GM12878 (cell line): Measurements from ENCODE around the gene URB1. TPM values are rescaled to one million over a fixed set of nuclear protein-coding genes. Genes with fewer than 3 reads are reported as not detected.

ENCODE experiments used
- ATAC-seq: fragments of 200-7000 bp; cut with Tn5 transposase; 3 replicates; pipeline ENCODE4 v1.9.1; 2020; ENCODE audit warnings: mild to moderate bottlenecking, moderate library complexity
- BruUV-seq: library from RNA; stranded (reverse); fragments of 400-500 nt; replicated peaks from 2 replicates; lab custom pipeline; 2021; lab: Mats Ljungman, UMichigan
- CTCF ChIA-PET: fragments of 300-600 bp; sonication (Branson Sonifier 250); formaldehyde crosslinking; extraction: SDS; loops from one replicate; lab custom pipeline; 2021; ENCODE audit warnings: inconsistent platforms; lab: Yijun Ruan, JAX
- POLR2A ChIA-PET: fragments of 350-600 bp; formaldehyde crosslinking; extraction: SDS; loops from one replicate; lab custom pipeline; 2021; ENCODE audit warnings: inconsistent platforms; lab: Charles Lee
- RAD21 ChIA-PET: fragments of 300-600 bp; sonication (Branson Sonifier 250); formaldehyde crosslinking; loops from one replicate; lab custom pipeline; 2023; ENCODE audit warnings: antibody characterized with exemption; ENCODE audit not compliant: unreplicated experiment; lab: Charles Lee
- SMC1A ChIA-PET: fragments of 300-600 bp; sonication (Branson Sonifier 250); formaldehyde crosslinking; loops from one replicate; lab custom pipeline; 2023; ENCODE audit not compliant: unreplicated experiment, uncharacterized antibody; lab: Charles Lee
- DNase-seq: peaks from one replicate; pipeline ENCODE4 v3.0.0-alpha.2; 2011; ENCODE audit warnings: low read depth, low spot score
- FAIRE-seq: peaks from 3 replicates; lab custom pipeline; 2011; peaks lifted over from hg19 to GRCh38; lab: Jason Lieb, UNC
- H2AFZ ChIP-seq: 2 replicates; pipeline ENCODE4 v1.6.0; 2011; ENCODE audit warnings: low read depth, low read length, control low read depth; ENCODE audit not compliant: control insufficient read depth
- H3K27ac ChIP-seq: 2 replicates; pipeline ENCODE4 v1.5.1; 2011; ENCODE audit warnings: control low read depth; ENCODE audit not compliant: control insufficient read depth, insufficient read depth
- H3K27me3 ChIP-seq, 2 experiments: replicated peaks in 1 of 2; 2 replicates each; pipeline versions ENCODE4 v1.6.0 to v1.6.1; 2011; ENCODE audit warnings: low read length in 1 of 2; ENCODE audit not compliant: control insufficient read depth in 2 of 2, insufficient read depth in 2 of 2
- H3K36me3 ChIP-seq, 2 experiments: 2 replicates each; pipeline ENCODE4 v1.5.1; 2011; ENCODE audit warnings: low read length in 1 of 2; ENCODE audit not compliant: control insufficient read depth in 2 of 2, insufficient read depth in 2 of 2
- H3K4me1 ChIP-seq: 2 replicates; pipeline ENCODE4 v1.6.1; 2011; ENCODE audit warnings: mild to moderate bottlenecking, low read length, moderate library complexity, mixed read lengths; ENCODE audit not compliant: control insufficient read depth, insufficient read depth
- H3K4me2 ChIP-seq: 2 replicates; pipeline ENCODE4 v1.6.0; 2011; ENCODE audit warnings: control low read depth; ENCODE audit not compliant: control insufficient read depth, insufficient read depth
- H3K4me3 ChIP-seq: fragments of 200-600 bp; sonication (generic); 2 replicates; pipeline ENCODE4 v1.5.1; 2016
- H3K79me2 ChIP-seq: 2 replicates; pipeline ENCODE4 v1.6.0; 2011; ENCODE audit warnings: low read length; ENCODE audit not compliant: control insufficient read depth, insufficient read depth
- H3K9ac ChIP-seq: 2 replicates; pipeline ENCODE4 v1.8.0; 2011; ENCODE audit warnings: low read length, control low read depth, mixed read lengths; ENCODE audit not compliant: control insufficient read depth, insufficient read depth
- H3K9me3 ChIP-seq: replicated peaks from 3 replicates; pipeline ENCODE4 v1.5.1; 2011; ENCODE audit warnings: mild to moderate bottlenecking, low read length; ENCODE audit not compliant: control insufficient read depth, insufficient read depth
- H4K20me1 ChIP-seq: 2 replicates; pipeline ENCODE4 v1.6.0; 2011; ENCODE audit not compliant: control insufficient read depth, insufficient read depth
- CHD1 ChIP-seq: IDR thresholded peaks from 2 replicates; pipeline ENCODE4 v1.6.1; 2012; ENCODE audit warnings: low read depth, low read length, improper control_type of control experiment
- EGR1 ChIP-seq, 2 experiments: IDR thresholded peaks; 1 replicate in 1 of 2; 2 replicates in 1 of 2; pipeline ENCODE4 v1.6.1; 2011 to 2012; ENCODE audit warnings: low read depth in 2 of 2, low read length in 2 of 2, borderline replicate concordance in 1 of 2, mild to moderate bottlenecking in 1 of 2, moderate library complexity in 1 of 2
- FOXM1 ChIP-seq: IDR thresholded peaks from 2 replicates; pipeline ENCODE4 v1.6.1; 2012; ENCODE audit warnings: low read depth, mild to moderate bottlenecking, inconsistent platforms, low read length, moderate library complexity
- HDGF ChIP-seq: fragments of 450-650 bp; IDR thresholded peaks from 2 replicates; pipeline ENCODE4 v1.6.1; 2016; ENCODE audit warnings: antibody characterized with exemption
- KLF5 ChIP-seq: fragments of 450-650 bp; IDR thresholded peaks from 2 replicates; pipeline ENCODE4 v1.6.1; 2014; ENCODE audit warnings: mild to moderate bottlenecking; ENCODE audit not compliant: partially characterized antibody
- SP1 ChIP-seq: IDR thresholded peaks from one replicate; pipeline ENCODE4 v1.6.1; 2011; ENCODE audit warnings: low read depth, low read length
- TCF3 ChIP-seq: IDR thresholded peaks from 2 replicates; pipeline ENCODE4 v1.6.1; 2012; ENCODE audit warnings: low read depth, mild to moderate bottlenecking, low read length, borderline replicate concordance; ENCODE audit not compliant: insufficient read depth
- YBX1 ChIP-seq: fragments of 450-650 bp; IDR thresholded peaks from 2 replicates; pipeline ENCODE4 v1.6.1; 2016; ENCODE audit warnings: antibody characterized with exemption
- YY1 ChIP-seq: IDR thresholded peaks from 2 replicates; pipeline ENCODE4 v1.6.1; 2011; ENCODE audit warnings: low read depth, mild to moderate bottlenecking, low read length
- ZBED1 ChIP-seq: IDR thresholded peaks from 2 replicates; pipeline ENCODE4 v1.6.1; 2016; ENCODE audit warnings: borderline replicate concordance
- WGBS: methylation state at CpG from one replicate; pipeline ENCODE4 v1.1.6; 2016; ENCODE audit warnings: low lambda C conversion rate; ENCODE audit not compliant: insufficient replicate concordance, insufficient coverage; ENCODE audit errors: missing lambda C conversion rate; 5-methylcytosine and 5-hydroxymethylcytosine counted together
- in situ Hi-C: fragments of 300-500 bp; cut with MboI; formaldehyde crosslinking; loops from 9 replicates; pipeline ENCODE4 v1.14.3; 2018; ENCODE audit warnings: mixed read lengths
- intact Hi-C: fragments of 100-400 bp; cut with micrococcal nuclease; formaldehyde crosslinking; loops from one replicate; pipeline ENCODE4 v1.14.2; 2022; ENCODE audit not compliant: unreplicated experiment
- polyA plus RNA-seq, 11 experiments: library from polyadenylated mRNA; depleted of rRNA in 4 of 11; unstranded in 6 of 11; stranded (reverse) in 5 of 11; fragments of >200 nt; fragmentation: Nextera tagmentation in 4 of 11; fragmentation: Illumina TruSeq in 1 of 11; extraction: Ambion mirVana in 4 of 11; extraction: Trizol in 1 of 11; gene quantifications; 1 replicate in 1 of 11; 2 replicates in 10 of 11; pipeline versions ENCODE4 v1.2.1 to v1.2.3, GENCODE V29; 2011 to 2016; ENCODE audit warnings: inconsistent platforms in 2 of 11, missing spikeins in 2 of 11, low read depth in 1 of 11
- total RNA-seq, 4 experiments: library from RNA; depleted of rRNA in 3 of 4; stranded (reverse); fragments of >200 nt in 3 of 4; fragmentation: Illumina TruSeq in 1 of 4; extraction: Trizol in 1 of 4; gene quantifications; 2 replicates each; pipeline versions ENCODE4 v1.2.1 to v1.2.3, GENCODE V29; 2013 to 2021
- TF ChIP-seq, protein P1 (sequence below): fragments of 450-650 bp; formaldehyde crosslinking; IDR thresholded peaks from 2 replicates; pipeline ENCODE4 v1.5.0; 2022; ENCODE audit warnings: mild to moderate bottlenecking, missing genetic modification characterization
- TF ChIP-seq, protein P2 (sequence below): fragments of 450-650 bp; IDR thresholded peaks from 2 replicates; pipeline ENCODE4 v1.6.1; 2017; ENCODE audit warnings: mild to moderate bottlenecking
- TF ChIP-seq, protein P3 (sequence below): IDR thresholded peaks from 2 replicates; pipeline ENCODE4 v1.6.1; 2012; ENCODE audit warnings: low read depth, low read length, improper control_type of control experiment

Gene URB1
- total and polyA plus RNA-seq, 10 of the 15 experiments (the other 5 are each of a cell fraction or from before 2014, with no cell fraction given) = 0.56 to 23.2 (median 8.9) TPM

DNA sequence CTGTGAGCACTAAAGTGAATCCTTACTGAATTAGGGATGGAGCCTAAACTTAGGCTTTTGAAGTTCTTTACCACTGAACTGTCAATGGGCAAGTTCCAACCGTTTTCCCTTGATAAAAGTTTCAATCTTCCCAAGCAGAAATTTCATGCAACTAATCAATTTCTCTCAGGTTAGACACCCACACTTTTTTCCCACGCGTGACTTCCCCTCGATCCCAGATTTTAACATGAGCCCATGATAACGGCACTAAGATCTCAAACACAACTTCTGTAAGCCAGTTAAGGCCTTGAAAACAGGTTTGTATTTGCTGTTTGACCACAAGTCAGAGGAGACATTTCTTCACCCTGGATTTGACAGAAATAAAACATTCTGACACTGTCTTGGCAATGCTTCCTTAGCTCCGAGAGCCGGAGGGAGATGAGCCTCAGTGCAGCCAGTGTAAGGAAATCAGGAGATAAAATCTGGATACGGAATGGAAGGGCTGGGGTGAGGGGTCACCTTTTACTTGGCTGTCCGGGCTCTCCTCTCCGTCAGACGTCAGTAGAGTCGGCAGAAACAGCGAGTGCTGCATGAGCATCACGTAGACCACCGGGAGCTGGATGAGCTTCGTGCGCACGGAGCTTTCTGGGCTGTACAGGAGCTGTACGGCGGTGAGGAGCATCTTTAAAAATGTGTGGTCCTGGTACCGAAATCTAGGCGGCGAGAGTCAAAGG is 54.4 kb downstream of the URB1 start:
- no peak for DNase-seq
- H3K36me3 ChIP-seq = peaks cover 22 to 23% of the 10 kb centered on the region in 2 experiments
- POLR2A ChIA-PET = no interaction called here

DNA sequence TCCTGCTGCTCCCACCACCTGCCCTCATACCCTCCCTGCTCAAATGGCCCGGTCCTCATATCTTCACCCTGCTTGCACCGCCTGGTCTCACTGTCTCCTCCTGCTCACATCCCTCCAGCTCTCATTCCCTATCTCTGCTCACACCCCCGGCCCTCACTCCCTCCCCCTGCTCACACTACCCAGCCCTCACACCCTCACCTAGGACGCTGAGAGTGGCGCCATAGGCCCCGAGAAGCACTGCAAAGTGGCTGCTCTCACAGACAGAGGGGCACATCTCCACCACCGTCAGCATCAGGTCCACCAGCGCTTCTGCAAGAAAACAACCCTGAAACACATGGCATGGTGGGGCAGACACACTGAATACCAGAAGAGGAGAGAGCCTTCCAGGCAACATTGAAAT is 55.6 kb downstream of the URB1 start:
- WGBS = 90% methylated on average over 5 of the region's 8 CpGs
- ChIA-PET RAD21 (no interaction called here), POLR2A (interaction anchor here (0.6 kb wide), 1 partner anchor 11 kb away, joined by 3 read pairs; no protein-coding TSS in a partner anchor), CTCF (no interaction called here), SMC1A (no interaction called here)
- H3K4me2 ChIP-seq = no peak overlapping the region
- no peaks in the 10 kb centered on the region for H3K4me1 ChIP-seq
- H3K4me3 ChIP-seq = no peak overlapping the region
- BruUV-seq = no TSS peak
- intact Hi-C loops (no loop called here), in situ Hi-C loops (no loop called here)
- no peak overlapping the region for H2AFZ ChIP-seq
- peaks cover 24 to 26% of the 10 kb centered on the region in 2 experiments for H3K36me3 ChIP-seq
- H3K9ac ChIP-seq = no peak overlapping the region
- peaks cover 3% of the 10 kb centered on the region; the same call in 2 of the 3 replicates for H3K9me3 ChIP-seq
- ATAC-seq (no peak), FAIRE-seq (no peak), DNase-seq (no peak)
- no peak overlapping the region for H3K27ac ChIP-seq
- H3K79me2 ChIP-seq = no peaks in the 10 kb centered on the region
- no peaks in the 10 kb centered on the region; the same call in 1 of the 2 replicates for H4K20me1 ChIP-seq
- no peaks in the 10 kb centered on the region for H3K27me3 ChIP-seq
- TF ChIP-seq SP1 (no peak), KLF5 (no peak), ZBED1 (no peak), HDGF (no peak)
- TF ChIP-seq, protein P1, sequence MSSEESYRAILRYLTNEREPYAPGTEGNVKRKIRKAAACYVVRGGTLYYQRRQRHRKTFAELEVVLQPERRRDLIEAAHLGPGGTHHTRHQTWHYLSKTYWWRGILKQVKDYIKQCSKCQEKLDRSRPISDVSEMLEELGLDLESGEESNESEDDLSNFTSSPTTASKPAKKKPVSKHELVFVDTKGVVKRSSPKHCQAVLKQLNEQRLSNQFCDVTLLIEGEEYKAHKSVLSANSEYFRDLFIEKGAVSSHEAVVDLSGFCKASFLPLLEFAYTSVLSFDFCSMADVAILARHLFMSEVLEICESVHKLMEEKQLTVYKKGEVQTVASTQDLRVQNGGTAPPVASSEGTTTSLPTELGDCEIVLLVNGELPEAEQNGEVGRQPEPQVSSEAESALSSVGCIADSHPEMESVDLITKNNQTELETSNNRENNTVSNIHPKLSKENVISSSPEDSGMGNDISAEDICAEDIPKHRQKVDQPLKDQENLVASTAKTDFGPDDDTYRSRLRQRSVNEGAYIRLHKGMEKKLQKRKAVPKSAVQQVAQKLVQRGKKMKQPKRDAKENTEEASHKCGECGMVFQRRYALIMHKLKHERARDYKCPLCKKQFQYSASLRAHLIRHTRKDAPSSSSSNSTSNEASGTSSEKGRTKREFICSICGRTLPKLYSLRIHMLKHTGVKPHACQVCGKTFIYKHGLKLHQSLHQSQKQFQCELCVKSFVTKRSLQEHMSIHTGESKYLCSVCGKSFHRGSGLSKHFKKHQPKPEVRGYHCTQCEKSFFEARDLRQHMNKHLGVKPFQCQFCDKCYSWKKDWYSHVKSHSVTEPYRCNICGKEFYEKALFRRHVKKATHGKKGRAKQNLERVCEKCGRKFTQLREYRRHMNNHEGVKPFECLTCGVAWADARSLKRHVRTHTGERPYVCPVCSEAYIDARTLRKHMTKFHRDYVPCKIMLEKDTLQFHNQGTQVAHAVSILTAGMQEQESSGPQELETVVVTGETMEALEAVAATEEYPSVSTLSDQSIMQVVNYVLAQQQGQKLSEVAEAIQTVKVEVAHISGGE (CRISPR knock-in tag) = no peak
- TF ChIP-seq, protein P2, sequence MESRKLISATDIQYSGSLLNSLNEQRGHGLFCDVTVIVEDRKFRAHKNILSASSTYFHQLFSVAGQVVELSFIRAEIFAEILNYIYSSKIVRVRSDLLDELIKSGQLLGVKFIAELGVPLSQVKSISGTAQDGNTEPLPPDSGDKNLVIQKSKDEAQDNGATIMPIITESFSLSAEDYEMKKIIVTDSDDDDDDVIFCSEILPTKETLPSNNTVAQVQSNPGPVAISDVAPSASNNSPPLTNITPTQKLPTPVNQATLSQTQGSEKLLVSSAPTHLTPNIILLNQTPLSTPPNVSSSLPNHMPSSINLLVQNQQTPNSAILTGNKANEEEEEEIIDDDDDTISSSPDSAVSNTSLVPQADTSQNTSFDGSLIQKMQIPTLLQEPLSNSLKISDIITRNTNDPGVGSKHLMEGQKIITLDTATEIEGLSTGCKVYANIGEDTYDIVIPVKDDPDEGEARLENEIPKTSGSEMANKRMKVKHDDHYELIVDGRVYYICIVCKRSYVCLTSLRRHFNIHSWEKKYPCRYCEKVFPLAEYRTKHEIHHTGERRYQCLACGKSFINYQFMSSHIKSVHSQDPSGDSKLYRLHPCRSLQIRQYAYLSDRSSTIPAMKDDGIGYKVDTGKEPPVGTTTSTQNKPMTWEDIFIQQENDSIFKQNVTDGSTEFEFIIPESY = no peak

More for the DNA sequence above, 54.4 kb downstream of the URB1 start:
- FAIRE-seq (no peak), ATAC-seq (no peak)
- ChIA-PET RAD21 (no interaction called here), SMC1A (no interaction called here), CTCF (no interaction called here)
- H3K4me2 ChIP-seq = no peak overlapping the region
- BruUV-seq = TSS peak; percentile 18
- no peaks in the 10 kb centered on the region for H3K79me2 ChIP-seq
- no peak overlapping the region for H3K27ac ChIP-seq
- H3K4me1 ChIP-seq = no peaks in the 10 kb centered on the region
- in situ Hi-C loops (no loop called here), intact Hi-C loops (no loop called here)
- TF ChIP-seq CHD1 (no peak), YBX1 (no peak), FOXM1 (no peak), EGR1 (IDR thresholded peaks at IDR 0.05; ENCODE audit: borderline replicate concordance in 1 of 2, low read depth in 2 of 2, low read length in 2 of 2) (no peak), TCF3 (no peak), ZBED1 (no peak), YY1 (no peak)
- TF ChIP-seq, protein P3, sequence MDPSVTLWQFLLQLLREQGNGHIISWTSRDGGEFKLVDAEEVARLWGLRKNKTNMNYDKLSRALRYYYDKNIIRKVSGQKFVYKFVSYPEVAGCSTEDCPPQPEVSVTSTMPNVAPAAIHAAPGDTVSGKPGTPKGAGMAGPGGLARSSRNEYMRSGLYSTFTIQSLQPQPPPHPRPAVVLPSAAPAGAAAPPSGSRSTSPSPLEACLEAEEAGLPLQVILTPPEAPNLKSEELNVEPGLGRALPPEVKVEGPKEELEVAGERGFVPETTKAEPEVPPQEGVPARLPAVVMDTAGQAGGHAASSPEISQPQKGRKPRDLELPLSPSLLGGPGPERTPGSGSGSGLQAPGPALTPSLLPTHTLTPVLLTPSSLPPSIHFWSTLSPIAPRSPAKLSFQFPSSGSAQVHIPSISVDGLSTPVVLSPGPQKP = no peak
- H2AFZ ChIP-seq = no peak overlapping the region
- H4K20me1 ChIP-seq = no peaks in the 10 kb centered on the region; the same call in 1 of the 2 replicates
- no peaks in the 10 kb centered on the region; the same call in 2 of the 3 replicates for H3K9me3 ChIP-seq
- no peak overlapping the region for H3K9ac ChIP-seq
- over 99% methylated on average over 23 of the region's 23 CpGs for WGBS
- H3K27me3 ChIP-seq = no peaks in the 10 kb centered on the region
- H3K4me3 ChIP-seq = no peak overlapping the region
